Measurements from ENCODE around the gene RAB7A. TPM values are rescaled to one million over a fixed set of nuclear protein-coding genes. Genes with fewer than 3 reads are reported as not detected.

The RAB7A gene
- total and polyA plus RNA-seq, 8 donors: 33.6 to 166 (median 103) TPM

- H3K4me1 ChIP-seq: peaks cover 8 to 74% (median 35%) of the 10 kb centered on the region in 4 donors
- H3K9me3 ChIP-seq: no peaks in the 10 kb centered on the region
- intact Hi-C loops (cut with DNase I; ENCODE audit: low total_unique reads): no loop called here
- DNase-seq: no peak
- TF ChIP-seq POLR2A (IDR thresholded peaks at IDR 0.05): no peak
- TF ChIP-seq CTCF (IDR thresholded peaks at IDR 0.05): no peak
- TF ChIP-seq POLR2AphosphoS5 (IDR thresholded peaks at IDR 0.05): no peak
- TF ChIP-seq EP300 (IDR thresholded peaks at IDR 0.05): no peak
- 46 to 69% (median 52%) methylated on average over 2 of the region's 2 CpGs for WGBS, 5 donors
- H3K27me3 ChIP-seq: no peaks in the 10 kb centered on the region
- H3K27ac ChIP-seq: peak overlapping the region in 2 of 5 donors; percentile 7 to 79
- peaks cover 19 to 59% (median 52%) of the 10 kb centered on the region in 4 donors for H3K36me3 ChIP-seq
- no peak overlapping the region for H3K4me3 ChIP-seq
Observed at GRCh38 chr3:128801779-128802380, 75.9 kb downstream of the RAB7A start.

GRCh38 chr3:128803307-128803706 lies 77.3 kb downstream of the RAB7A start:
- H3K36me3 ChIP-seq: peaks cover 25 to 59% (median 52%) of the 10 kb centered on the region in 4 donors
- intact Hi-C loops (cut with DNase I; ENCODE audit: low total_unique reads): no loop called here
- DNase-seq: no peak
- peaks cover 8 to 82% (median 35%) of the 10 kb centered on the region in 4 donors for H3K4me1 ChIP-seq
- TF ChIP-seq POLR2A (IDR thresholded peaks at IDR 0.05): no peak
- H3K4me3 ChIP-seq: no peak overlapping the region
- no peaks in the 10 kb centered on the region for H3K9me3 ChIP-seq
- H3K27ac ChIP-seq: peak overlapping the region in 2 of 5 donors; percentile 39 to 77
- H3K27me3 ChIP-seq: no peaks in the 10 kb centered on the region

- DNase-seq: peak in 1 of 2 donors; percentile 82
- H3K4me1 ChIP-seq: peaks cover 8 to 90% (median 37%) of the 10 kb centered on the region in 4 donors
- intact Hi-C loops (cut with DNase I; ENCODE audit: low total_unique reads): no loop called here
- 33 to 40% (median 36%) methylated on average over 5 of the region's 5 CpGs for WGBS, 5 donors
- peaks cover 19 to 59% (median 52%) of the 10 kb centered on the region in 4 donors for H3K36me3 ChIP-seq
- no peaks in the 10 kb centered on the region for H3K27me3 ChIP-seq
- peak overlapping the region; percentile 39 to 77 (median 52) for H3K27ac ChIP-seq
- peak overlapping the region in 3 of 4 donors; percentile 3 to 27 (median 14) for H3K4me3 ChIP-seq
- no peaks in the 10 kb centered on the region for H3K9me3 ChIP-seq
- TF ChIP-seq CTCF (IDR thresholded peaks at IDR 0.05) (no peak), POLR2A (IDR thresholded peaks at IDR 0.05) (no peak), POLR2AphosphoS5 (IDR thresholded peaks at IDR 0.05) (no peak), EP300 (IDR thresholded peaks at IDR 0.05) (no peak)
Observed at GRCh38 chr3:128804017-128804810, 78.2 kb downstream of the RAB7A start.

- Histone ChIP-seq H3K36me3 (peaks cover 14 to 59% (median 48%) of the 10 kb centered on the region in 4 donors), H3K4me3 (peak overlapping the region in 1 of 4 donors; percentile 27), H3K27ac (peak overlapping the region; percentile 3 to 77 (median 43)), H3K27me3 (no peaks in the 10 kb centered on the region), H3K9me3 (no peaks in the 10 kb centered on the region), H3K4me1 (peaks cover 8 to 89% (median 39%) of the 10 kb centered on the region in 4 donors)
- WGBS, 5 donors: 72 to 86% (median 83%) methylated on average over 5 of the region's 5 CpGs
- intact Hi-C loops (cut with DNase I; ENCODE audit: low total_unique reads): no loop called here
- DNase-seq: no peak
- no peak for TF ChIP-seq CTCF (IDR thresholded peaks at IDR 0.05)
- no peak for TF ChIP-seq POLR2AphosphoS5 (IDR thresholded peaks at IDR 0.05)
- TF ChIP-seq EP300 (IDR thresholded peaks at IDR 0.05): no peak
- TF ChIP-seq POLR2A (IDR thresholded peaks at IDR 0.05): no peak
Observed at GRCh38 chr3:128804811-128805155, 78.8 kb downstream of the RAB7A start.

All from stomach (tissue), 9 donors.